OCI-M1 (cell line): ENCODE data around the gene PAX5.

ENCODE experiments used
- DNase-seq: peaks from one replicate; lab custom pipeline; 2025; lab: John Stamatoyannopoulos, UW

The PAX5 gene

DNA sequence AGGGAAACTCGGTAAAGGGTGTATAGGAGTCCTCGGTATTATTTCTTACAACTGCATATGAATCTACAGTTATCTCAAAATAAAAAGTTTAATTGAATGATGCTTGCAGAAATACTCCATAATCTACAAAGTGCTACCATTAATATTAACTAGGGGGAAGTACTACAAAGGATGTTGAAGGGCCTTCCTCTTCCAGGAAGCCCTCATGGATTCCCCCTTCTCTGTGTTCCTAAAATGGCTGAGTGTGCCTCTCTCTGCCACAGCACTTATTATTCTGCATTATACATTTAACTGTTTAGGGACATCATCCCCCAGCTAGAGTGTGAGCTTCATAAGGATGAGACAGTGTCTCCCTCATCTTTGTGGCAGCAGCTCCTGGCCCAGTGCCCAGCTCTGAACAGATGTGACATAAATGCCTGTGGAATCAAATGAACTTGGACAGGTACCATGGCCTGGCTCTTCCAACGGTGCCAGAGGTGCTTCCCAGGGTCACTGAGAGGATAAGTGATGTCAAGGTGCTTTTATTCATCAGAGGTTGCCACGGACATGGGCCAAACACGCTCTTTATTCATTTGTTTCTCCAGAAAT is 99.5 kb downstream of the PAX5 start:
- no peak for DNase-seq

DNA sequence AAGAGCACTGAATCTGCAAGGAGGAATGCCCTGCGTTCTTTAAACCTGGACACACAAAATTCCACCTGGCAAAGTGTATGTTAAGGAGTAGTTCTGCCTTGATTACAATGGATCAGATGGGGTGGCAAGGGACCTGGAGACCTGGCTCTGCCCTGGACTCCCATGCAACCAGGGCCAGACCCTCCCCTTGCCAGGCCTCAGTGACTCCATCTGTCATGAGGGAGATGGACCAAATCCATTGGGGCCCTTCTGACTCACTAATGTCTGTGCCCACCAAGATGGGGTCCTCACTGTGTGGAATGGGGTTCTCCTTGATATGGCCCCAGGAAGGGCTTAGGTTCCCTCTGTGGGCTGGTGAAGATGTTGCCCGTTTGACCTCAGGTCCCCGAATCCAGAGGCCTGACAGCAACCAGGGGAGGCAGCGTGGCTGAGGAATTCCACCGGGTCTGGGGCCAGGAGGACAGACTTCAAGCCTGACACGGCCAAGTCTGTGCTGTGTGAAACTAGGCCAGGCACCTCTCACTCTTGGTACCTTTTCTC is 100.3 kb downstream of the PAX5 start:
- DNase-seq: no peak

DNA sequence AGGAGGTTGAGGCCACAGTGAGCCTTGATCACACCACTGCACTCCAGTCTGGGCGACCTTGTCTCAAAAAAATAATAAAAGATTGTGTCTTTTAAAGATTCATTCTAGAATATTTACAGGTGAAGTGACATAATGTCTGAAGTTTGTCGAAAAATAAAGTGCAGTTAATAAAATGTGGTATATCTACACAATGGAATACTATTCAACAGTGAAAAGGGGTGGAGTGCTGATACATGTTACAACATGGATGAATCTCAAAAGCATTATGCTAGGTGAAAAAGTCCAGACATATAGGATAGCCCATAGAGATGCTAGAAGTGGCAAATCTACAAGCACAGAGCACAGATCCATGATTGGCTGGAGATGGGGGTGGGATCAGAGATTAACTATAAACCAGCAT is 101.9 kb downstream of the PAX5 start:
- no peak for DNase-seq

DNA sequence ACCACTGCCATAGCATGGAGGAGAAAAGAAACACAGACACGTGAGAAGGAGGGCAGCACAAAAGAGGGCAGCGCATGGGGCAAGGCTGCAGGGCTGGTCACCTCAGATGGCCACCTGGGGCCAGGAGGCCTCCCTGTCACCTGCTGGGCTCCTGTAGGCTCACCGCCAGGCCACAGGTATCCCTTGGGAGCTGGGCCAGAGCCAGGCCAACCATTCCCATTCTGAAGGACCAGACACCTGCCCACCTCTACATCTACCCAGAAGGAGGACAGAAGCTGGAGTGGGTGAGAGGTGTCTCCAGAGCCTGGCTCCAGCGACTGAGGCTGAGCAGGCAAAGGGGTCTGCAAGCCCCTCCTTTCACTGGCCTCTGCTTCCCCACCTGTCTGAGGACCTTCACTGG is 103.1 kb downstream of the PAX5 start:
- DNase-seq: no peak

DNA sequence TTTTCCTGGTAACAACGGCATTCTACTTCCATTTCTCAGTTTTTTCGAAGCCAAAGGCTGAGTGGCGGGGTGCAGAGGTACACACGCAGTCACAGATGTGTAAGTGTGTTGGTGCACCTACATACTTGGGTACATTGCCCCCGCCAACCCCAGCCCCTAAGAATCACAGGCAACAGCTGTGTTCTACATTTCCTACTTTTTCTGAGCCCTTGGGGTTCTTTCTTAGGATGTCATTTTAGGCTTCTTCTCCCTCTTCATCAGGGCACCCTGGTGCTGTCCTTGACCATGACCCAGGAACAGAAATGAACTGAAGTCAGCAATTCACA is 104.8 kb downstream of the PAX5 start:
- no peak for DNase-seq

DNA sequence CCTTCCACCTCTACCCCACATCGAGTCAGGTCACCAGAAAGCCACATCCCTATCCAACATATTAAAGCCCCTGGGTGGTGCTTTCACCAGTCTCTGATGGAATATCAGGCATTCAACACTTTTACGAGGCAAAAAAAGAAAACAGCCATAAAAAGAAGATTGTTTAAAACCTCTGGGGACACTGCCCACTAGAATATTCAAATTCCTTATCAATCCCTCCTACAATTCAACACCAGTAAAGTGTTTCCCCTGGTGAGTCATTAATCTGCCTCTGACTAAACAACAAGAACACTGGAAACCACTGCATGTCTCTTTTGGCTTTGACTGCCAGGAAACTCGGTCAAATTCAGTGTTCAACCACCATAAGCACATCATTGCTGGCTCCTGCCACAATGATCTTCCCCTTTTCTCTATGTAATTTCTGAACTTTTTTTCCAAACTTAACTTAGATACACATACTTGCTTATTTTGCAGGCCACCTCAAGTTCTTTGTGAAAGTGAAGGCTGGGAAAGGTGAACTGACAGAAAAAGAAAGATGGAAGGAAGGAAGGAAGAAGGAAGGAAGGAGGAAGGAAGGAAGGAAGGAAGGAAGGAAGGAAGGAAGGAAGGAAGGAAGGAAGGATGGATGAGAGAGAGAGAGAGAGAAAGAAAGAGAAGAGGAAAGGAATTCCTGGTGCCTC is 105.3 kb downstream of the PAX5 start:
- DNase-seq: peak; percentile 21

DNA sequence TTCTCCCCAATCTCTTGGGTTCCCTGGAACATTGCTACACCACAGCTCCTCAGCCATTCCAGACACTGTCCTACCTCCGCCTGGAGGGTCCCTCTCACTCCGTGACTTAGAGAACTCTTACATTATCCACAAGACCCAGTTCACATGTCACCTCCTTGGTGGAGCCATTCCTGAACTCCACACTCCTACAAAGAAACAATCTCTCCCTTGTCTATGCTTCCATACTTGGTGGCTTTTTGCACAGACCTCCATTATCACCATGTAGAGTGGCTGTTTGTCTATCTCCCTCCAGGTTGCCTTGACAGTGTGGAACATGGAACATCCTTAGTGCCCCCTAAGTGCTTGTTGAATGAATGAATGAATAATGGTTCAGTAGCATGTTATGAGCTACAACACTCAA is 105.9 kb downstream of the PAX5 start:
- DNase-seq: no peak

DNA sequence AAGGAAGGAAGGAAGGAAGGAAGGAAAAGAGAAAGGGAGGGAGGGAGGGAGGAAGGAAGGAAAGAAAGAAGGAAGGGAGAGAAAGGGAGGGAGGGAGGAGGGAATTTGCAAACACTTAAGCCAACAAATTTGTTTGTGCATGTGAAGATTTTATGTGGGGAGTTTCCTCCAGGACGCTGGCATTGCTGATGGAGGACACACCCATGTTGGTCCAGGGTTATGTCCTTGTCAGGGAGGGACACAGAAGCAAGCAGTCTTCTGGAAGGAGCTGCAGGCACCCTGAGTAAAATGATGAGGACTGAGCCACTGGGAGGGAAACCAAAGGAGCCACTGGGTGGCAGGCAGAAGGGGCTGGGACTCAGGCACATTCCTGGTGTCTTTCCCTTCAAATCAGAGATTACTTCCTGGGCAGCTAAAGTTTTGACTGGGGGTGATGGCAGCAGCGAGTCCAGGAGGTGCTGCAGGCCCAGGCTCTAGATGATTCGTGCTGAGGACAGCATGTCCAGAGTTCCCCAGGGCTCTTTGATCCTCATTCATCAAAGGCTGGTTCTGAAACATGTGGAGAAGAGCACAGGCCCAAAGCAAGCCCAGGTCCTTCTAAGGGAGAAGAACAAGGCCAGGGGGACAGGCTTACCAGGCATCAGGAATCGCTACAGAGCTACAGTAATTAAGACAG is 109.2 kb downstream of the PAX5 start:
- no peak for DNase-seq

DNA sequence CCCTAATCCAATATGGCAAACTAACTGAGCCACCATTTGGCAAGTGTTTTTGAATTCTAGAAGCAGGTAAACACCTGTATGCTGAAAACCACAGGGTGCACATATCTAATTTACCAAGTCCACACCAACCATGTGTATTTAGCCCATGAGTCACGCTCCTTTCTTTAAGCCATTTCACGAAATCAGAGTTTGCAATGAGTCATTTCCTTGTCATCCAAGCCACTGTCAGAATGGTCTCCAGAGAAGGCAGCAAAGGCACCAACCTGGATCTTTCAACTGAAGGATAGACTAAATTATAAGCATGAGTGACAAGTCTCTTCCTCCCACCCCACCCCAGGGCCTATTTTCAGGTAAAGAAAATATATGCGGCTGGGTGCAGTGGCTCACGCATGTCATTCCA is 110.0 kb downstream of the PAX5 start:
- peak; percentile 14 for DNase-seq

DNA sequence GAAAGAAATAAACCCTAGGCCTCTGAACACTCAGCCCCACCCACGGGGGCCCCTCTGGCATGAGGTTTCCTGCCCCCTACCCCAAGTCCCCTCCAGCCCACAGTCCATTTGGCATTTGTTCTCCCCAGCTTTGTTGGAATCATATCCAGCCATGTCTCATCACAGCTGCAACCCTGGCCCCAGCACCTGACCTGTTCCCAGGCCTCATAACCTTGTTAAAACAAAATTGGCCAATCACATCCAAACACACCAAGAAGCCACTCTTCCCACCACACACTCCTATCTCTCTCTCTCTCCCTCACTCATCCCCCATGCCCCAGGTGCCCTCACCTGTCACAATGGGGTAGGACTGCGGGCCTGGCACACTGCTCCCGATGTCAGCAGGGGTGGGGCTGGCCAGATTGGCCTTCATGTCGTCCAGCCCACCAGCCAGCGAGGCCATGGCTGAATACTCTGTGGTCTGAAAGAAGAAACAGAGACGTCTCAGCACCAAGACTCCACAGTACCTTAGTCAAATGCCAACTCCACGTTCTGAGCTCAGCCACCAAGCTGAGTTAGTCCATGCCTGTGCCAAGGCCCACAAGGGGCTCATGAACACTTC is 110.9 kb downstream of the PAX5 start:
- no peak for DNase-seq

DNA sequence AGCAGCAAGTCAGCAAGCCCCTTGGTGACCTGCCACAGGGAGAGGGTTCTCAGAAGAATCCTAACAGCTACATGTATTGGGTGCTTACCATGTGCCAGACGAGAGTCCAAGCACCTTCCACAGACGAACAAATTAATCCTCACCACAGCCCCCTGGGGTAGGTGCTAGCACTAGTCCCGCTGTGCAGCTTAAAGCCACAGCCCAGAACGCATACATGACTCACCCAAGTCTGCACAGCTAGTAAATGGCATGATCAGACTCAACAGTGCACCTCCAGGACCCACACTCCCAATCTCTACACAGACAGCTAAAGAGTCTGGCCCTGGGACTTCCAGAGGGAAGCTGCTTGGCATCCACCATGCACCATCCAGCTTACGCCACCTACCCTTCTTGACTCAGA is 111.5 kb downstream of the PAX5 start:
- DNase-seq: no peak

DNA sequence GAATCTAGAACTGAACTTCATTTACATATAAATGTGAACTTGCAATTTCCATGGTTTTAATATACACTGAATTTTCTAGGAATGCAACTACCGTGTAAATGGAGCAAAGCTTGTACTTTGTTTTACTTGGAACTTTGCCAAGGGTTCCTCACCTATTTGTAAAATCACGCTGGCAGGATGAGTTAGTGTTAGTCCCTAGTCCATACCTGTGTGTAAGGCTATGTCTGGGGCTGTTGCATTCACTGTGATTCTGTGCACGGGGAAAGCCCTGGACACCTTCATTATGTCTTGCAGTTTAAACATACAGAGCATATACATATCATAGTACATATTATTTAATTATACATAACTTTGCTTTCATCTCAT is 119.9 kb downstream of the PAX5 start:
- DNase-seq: no peak

DNA sequence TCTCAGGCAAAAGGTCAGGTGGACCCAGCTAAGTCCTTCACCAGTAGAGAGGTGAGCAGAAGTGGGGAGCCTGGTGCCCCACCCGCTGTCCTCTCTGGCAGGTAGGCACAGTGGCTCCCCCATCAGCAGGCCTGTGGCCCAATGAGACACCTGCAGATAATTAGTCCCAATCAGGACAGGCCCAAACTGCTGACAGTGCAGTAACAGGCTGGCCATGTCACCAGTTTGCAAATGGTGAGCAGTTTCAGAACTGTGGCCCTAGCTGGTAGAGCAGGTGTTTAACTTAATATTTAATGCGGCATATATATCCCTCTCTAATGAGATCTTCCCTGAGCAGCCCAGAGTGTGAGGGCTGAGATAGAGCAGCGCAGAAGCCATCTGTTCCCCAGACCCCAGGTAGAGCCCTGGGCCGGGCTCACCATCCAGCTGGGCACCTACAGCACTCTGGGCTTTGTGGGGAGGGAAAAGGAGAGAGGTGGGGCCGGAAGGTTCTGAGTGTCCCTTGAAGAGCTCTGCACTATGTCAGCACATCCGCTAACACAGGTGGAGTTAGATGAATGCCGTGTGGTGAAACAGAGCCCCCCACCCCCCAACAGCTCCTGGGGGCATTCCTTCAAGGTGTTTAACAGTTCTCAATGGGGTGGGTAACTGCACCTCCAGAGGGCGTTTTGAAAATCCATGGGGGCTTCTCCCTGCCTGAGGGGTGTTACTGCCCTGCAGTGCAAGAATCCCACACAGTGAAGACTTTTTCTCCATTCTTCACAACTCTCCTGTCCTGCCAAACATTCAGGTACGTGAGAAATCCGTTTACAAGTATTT is 120.5 kb downstream of the PAX5 start:
- no peak for DNase-seq

DNA sequence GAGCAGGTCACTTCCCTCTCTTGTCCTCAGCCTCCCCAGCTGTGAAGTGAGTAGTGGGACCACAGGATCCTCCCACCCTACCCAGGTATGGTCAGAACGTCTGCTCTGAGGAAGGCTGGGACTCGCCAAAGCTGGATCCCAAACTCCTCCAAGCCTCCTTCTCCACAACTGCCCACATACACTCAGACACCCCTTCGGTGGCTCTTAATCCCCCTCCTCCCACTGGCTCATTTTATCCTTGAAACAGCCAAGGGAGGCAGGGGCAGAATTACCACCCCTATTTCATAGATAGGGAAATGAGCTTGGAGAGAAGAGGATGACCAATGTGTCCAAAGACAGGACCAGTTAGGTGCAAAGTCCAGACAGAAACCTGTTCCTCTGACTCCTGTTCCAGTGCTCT is 121.4 kb downstream of the PAX5 start:
- no peak for DNase-seq

DNA sequence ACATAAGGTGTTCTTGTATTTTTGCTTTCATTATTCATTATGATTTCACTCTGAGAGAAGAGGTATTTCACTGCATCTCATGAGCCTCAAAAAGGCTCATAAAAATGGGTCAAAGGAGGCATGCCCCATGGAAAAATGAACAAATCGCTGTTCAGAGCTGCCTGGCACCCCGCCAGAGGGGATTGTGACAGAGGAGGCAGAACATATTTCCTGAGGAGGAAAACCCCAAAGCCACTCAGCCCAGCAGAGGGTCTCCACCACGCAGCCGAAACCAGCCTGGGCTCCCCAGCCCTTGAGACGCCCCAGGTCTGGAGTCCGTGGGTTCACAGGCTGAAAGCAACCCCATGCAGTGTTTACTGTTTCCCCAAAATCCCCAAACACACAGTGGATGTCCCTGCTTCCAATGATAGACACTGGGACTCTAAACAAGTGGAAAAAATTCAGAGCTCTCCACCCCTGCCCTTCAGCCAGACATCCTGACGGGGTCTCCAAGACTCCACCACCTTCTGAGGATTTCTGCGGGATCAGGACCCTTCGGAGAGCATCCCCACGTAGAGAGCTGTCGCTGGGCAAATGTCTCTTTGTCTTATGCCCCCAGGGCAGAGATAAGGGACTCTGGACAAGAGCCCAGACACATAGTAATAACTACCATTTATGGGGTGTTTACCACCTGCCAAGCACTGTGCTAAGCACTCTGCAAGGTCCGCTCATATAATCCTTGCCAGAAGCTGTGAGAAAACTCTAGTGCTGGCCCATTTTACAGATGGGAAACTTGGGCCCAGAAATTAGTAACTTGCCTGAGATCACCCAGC is 122.3 kb downstream of the PAX5 start:
- no peak for DNase-seq

DNA sequence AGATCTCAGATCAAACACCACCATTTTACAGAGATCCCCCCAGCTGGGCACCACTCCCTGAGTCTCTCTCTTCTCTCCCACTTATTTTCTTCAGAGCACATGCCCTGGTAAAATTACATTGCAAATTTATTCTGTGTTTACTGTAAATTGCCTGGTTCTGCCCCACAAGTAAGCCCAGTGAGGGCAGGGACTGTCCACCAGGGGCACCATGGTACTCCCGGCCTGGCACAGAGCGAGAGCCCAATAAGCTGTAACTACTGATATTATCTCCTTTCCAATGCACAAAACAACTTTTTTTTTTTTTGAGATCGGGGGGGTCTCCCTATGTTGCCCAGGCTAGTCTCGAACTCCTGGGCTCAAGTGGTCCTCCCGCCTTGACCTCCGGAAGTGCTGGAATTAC is 123.0 kb downstream of the PAX5 start:
- no peak for DNase-seq

DNA sequence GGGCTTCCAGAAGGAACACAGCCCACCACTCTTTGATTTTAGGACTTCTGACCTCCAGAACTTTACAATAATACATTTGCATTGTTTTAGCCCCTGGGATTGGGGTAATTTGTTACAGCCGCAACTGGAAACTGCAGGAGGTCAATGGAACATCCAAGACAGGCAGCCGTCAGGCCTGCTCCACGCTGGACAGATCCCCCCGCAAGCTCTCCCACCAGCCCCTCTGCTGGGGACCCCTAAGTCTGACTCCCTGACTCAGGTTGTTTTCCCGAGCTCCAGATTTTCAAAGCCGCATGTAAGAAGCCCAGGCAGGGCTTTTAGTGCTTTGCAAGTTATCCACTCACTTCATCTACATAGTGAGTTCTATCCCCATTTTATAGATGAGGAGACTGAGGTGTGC is 127.6 kb downstream of the PAX5 start:
- no peak for DNase-seq

DNA sequence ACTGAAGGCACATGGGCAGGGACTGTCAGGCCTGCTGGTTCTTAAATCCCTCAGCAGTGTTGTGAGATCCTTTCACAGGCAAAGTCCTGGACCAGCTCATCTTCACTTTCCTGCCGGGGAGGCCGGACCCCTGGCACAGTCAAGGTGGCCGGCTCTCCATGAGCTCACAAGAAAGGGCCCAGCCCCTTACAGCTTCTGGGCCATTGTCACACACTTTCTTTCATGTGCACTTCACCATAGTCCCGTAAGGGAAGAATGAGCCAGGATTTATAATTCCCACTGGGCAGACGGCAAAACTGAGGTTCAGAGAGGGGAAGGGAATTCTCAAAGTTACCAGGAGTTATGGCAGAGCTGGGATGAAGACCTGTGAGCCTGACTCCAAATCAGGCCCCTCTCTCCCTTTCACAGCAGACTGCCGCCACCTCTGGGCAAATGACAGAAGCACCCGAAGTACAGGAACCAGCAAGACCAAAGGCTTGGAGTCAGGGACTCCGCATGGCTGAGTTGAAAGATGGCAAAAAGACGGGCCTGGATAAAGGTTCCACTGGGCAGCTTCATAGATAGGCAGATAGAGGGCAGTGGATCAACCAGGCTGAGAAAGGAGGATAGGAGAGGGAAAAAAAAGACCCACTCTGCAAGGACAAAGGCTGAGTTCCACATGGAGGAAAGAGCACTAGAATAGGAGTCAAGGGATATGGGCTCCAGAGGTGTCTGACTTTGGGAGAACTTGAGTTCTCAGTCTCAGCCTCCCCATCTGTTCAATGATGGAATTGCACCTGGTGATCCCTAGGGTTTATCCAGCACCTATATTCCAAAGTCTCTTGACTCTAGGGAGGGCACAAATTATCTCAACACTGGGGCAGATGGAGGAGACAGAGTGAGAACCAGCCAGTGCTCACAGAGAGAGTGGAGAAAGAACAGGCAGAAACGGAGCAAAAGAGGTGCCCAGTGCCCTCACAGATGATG is 128.7 kb downstream of the PAX5 start:
- DNase-seq: no peak

DNA sequence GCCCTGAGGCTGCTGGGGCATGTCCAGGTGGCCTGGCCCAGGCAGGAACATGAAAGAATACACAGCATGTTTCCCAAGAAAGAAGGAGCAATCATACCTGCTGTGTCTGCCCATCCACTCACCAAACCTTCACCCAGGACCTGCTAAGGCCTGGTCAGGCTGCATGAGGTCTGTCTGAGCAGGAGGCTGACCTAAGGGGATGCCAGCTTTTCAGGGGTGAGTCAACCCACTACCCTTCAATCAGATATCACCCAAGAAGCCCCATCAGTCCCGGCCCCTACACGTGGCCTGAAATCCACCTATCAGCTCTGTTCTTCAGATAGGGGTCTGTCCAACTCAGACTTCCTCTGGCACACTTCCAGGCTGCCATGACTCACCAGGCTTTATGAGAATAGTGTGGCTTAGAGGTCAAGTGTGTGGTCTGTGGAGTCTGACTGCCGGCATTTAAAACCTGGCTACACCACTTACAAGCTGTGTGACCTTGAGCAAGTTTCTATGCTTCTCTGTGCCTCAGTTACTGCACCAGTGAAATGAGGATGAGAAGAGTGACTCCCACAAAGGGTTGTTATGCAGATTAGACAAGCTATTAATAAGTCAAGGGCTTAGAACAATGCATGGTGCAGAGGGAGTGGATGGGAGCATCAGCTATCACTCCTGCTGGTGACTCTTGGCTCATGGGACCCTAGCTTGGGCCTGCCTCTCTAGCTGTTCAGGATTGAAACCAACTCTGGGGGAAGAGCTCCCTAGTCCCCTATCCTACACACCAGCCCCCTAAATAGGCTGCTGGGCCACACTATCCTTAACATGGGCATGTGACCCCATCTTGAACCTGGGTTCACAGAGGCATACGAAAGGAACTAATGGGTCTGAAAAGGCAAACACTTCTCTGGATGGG is 130.3 kb downstream of the PAX5 start:
- DNase-seq: peak; percentile 80
